H9 (cell line): ENCODE results near the gene GRID1. TPM values are rescaled to one million over a fixed set of nuclear protein-coding genes. Genes with fewer than 3 reads are reported as not detected.
A peak's percentile ranks its signal among the peaks of the same experiment; 100 is the strongest.

Experiments
- DNase-seq: peaks from one replicate; pipeline ENCODE4 v3.0.0-alpha.2; 2017
- H2AFZ ChIP-seq: one replicate; pipeline ENCODE4 v1.6.1; 2013; ENCODE audit warnings: mild to moderate bottlenecking, low read length, control low read depth, moderate library complexity
- H2AK5ac ChIP-seq: 2 replicates; pipeline ENCODE4 v1.6.1; 2013; ENCODE audit warnings: low read length, control low read depth, mixed read lengths; ENCODE audit not compliant: insufficient read length
- H2BK120ac ChIP-seq: one replicate; pipeline ENCODE4 v1.6.1; 2013; ENCODE audit warnings: low read depth, mild to moderate bottlenecking, low read length, control low read depth, inconsistent platforms; ENCODE audit not compliant: poor library complexity, severe bottlenecking
- H2BK12ac ChIP-seq: 2 replicates; pipeline ENCODE4 v1.6.1; 2013; ENCODE audit warnings: low read length, control low read depth, mixed read lengths, low read depth; ENCODE audit not compliant: insufficient read length
- H2BK15ac ChIP-seq: 2 replicates; pipeline ENCODE4 v1.6.1; 2013; ENCODE audit warnings: low read depth, low read length, control low read depth
- H2BK20ac ChIP-seq: one replicate; pipeline ENCODE4 v1.6.1; 2013; ENCODE audit warnings: low read depth, mild to moderate bottlenecking, low read length, control low read depth, inconsistent platforms; ENCODE audit not compliant: poor library complexity, severe bottlenecking
- H2BK5ac ChIP-seq: 2 replicates; pipeline ENCODE4 v1.6.1; 2013; ENCODE audit warnings: low read length, control low read depth, mixed read lengths; ENCODE audit not compliant: insufficient read length
- H3K14ac ChIP-seq: 2 replicates; pipeline ENCODE4 v1.6.1; 2013; ENCODE audit warnings: low read length, control low read depth; ENCODE audit not compliant: insufficient read depth
- H3K18ac ChIP-seq: 2 replicates; pipeline ENCODE4 v1.6.1; 2013; ENCODE audit warnings: low read depth, mild to moderate bottlenecking, mixed read lengths, low read length, control low read depth; ENCODE audit not compliant: insufficient read length
- H3K23ac ChIP-seq: 2 replicates; pipeline ENCODE4 v1.6.1; 2013; ENCODE audit warnings: low read length, control low read depth, mixed read lengths, low read depth; ENCODE audit not compliant: insufficient read length
- H3K23me2 ChIP-seq: 2 replicates; pipeline ENCODE4 v1.6.1; 2013; ENCODE audit warnings: low read depth, mild to moderate bottlenecking, mixed read lengths, low read length, control low read depth; ENCODE audit not compliant: insufficient read length, poor library complexity, severe bottlenecking
- H3K27ac ChIP-seq: 2 replicates; pipeline ENCODE4 v1.5.1; 2013; ENCODE audit warnings: low read length, control low read depth, mixed read lengths, low read depth; ENCODE audit not compliant: insufficient read length
- H3K27me3 ChIP-seq: 2 replicates; pipeline ENCODE4 v1.6.1; 2013; ENCODE audit warnings: low read length, control low read depth, inconsistent platforms; ENCODE audit not compliant: insufficient read depth
- H3K4ac ChIP-seq: 2 replicates; pipeline ENCODE4 v1.6.1; 2013; ENCODE audit warnings: low read depth, mild to moderate bottlenecking, control low read depth, inconsistent platforms, low read length, moderate library complexity
- H3K4me1 ChIP-seq: 2 replicates; pipeline ENCODE4 v1.6.1; 2013; ENCODE audit warnings: low read length, control low read depth, inconsistent platforms; ENCODE audit not compliant: insufficient read depth
- H3K4me2 ChIP-seq: 2 replicates; pipeline ENCODE4 v1.6.1; 2013; ENCODE audit warnings: low read length, control low read depth, mixed read lengths; ENCODE audit not compliant: insufficient read length, insufficient read depth
- H3K56ac ChIP-seq: 2 replicates; pipeline ENCODE4 v1.6.1; 2013; ENCODE audit warnings: low read depth, mild to moderate bottlenecking, mixed read lengths, low read length, control low read depth; ENCODE audit not compliant: insufficient read length
- H3K79me1 ChIP-seq: 2 replicates; pipeline ENCODE4 v1.6.1; 2013; ENCODE audit warnings: low read depth, mild to moderate bottlenecking, moderate library complexity, low read length, control low read depth, inconsistent platforms; ENCODE audit not compliant: insufficient read depth, poor library complexity, severe bottlenecking
- H3K79me2 ChIP-seq: 2 replicates; pipeline ENCODE4 v1.6.1; 2013; ENCODE audit warnings: low read length, control low read depth, inconsistent platforms; ENCODE audit not compliant: insufficient read depth
- H3K9ac ChIP-seq: 2 replicates; pipeline ENCODE4 v1.6.1; 2013; ENCODE audit warnings: low read length, control low read depth, mixed read lengths; ENCODE audit not compliant: insufficient read length; ENCODE audit errors: extremely low read depth
- H3K9me3 ChIP-seq: one replicate; pipeline ENCODE4 v1.6.1; 2013; ENCODE audit warnings: low read depth, low read length, inconsistent platforms; ENCODE audit not compliant: control insufficient read depth
- H3T11ph ChIP-seq: one replicate; pipeline ENCODE4 v1.6.1; 2013; ENCODE audit warnings: mild to moderate bottlenecking, low read length, control low read depth, inconsistent platforms
- H4K20me1 ChIP-seq: one replicate; pipeline ENCODE4 v1.6.1; 2013; ENCODE audit not compliant: control insufficient read depth, insufficient read length, insufficient read depth
- H4K5ac ChIP-seq: 2 replicates; pipeline ENCODE4 v1.6.1; 2013; ENCODE audit warnings: low read depth, mild to moderate bottlenecking, mixed read lengths, low read length, control low read depth; ENCODE audit not compliant: insufficient read length
- H4K8ac ChIP-seq: replicated peaks from 2 replicates; pipeline ENCODE4 v1.6.1; 2013; ENCODE audit warnings: low read length, control low read depth, mixed read lengths, low read depth; ENCODE audit not compliant: insufficient read length
- H4K91ac ChIP-seq: 2 replicates; pipeline ENCODE4 v1.6.1; 2013; ENCODE audit warnings: low read depth, mild to moderate bottlenecking, moderate library complexity, mixed read lengths, low read length, control low read depth; ENCODE audit not compliant: insufficient read length
- H3K27ac Mint-ChIP-seq, 3 experiments: 2 replicates in 2 of 3; 3 replicates in 1 of 3; pipeline ENCODE4 v1.8.0; 2020 to 2021; ENCODE audit warnings: mixed read lengths in 3 of 3, mild to moderate bottlenecking in 1 of 3, moderate library complexity in 1 of 3
- H3K27me3 Mint-ChIP-seq: 2 replicates; pipeline ENCODE4 v1.8.0; 2021; ENCODE audit warnings: low read depth, mild to moderate bottlenecking, moderate library complexity, mixed read lengths
- H3K36me3 Mint-ChIP-seq, 3 experiments: 2 replicates in 2 of 3; 3 replicates in 1 of 3; pipeline ENCODE4 v1.8.0; 2020 to 2021; ENCODE audit warnings: low read depth in 3 of 3, mixed read lengths in 3 of 3; ENCODE audit not compliant: insufficient read depth in 1 of 3
- H3K4me1 Mint-ChIP-seq, 2 experiments: 2 replicates each; pipeline ENCODE4 v1.8.0; 2020; ENCODE audit warnings: mixed read lengths in 2 of 2
- H3K4me3 Mint-ChIP-seq, 2 experiments: 2 replicates in 1 of 2; 3 replicates in 1 of 2; pipeline ENCODE4 v1.8.0; 2020 to 2021; ENCODE audit warnings: mild to moderate bottlenecking in 2 of 2, mixed read lengths in 2 of 2, moderate library complexity in 1 of 2
- H3K9me3 Mint-ChIP-seq, 2 experiments: 2 replicates in 1 of 2; 3 replicates in 1 of 2; pipeline ENCODE4 v1.8.0; 2020; ENCODE audit warnings: mild to moderate bottlenecking in 2 of 2, mixed read lengths in 2 of 2, moderate library complexity in 1 of 2
- WGBS: extraction: QIAGEN DNeasy Blood & Tissue Kit; methylation state at CpG from one replicate; pipeline ENCODE4 v1.1.7; 2013; ENCODE audit warnings: missing lambda C conversion rate, low lambda C conversion rate, mixed read lengths; ENCODE audit not compliant: insufficient read length; ENCODE audit errors: extremely low coverage; 5-methylcytosine and 5-hydroxymethylcytosine counted together
- total RNA-seq: library from RNA; stranded (reverse); gene quantifications from 2 replicates; pipeline ENCODE4 v1.2.1, GENCODE V29; 2021
- TF ChIP-seq, protein P1 (sequence below): fragments of 200-600 bp; sonication (generic); conservative IDR thresholded peaks from 3 replicates; pipeline ENCODE4 v1.8.0; 2021; ENCODE audit warnings: antibody characterized with exemption, mild to moderate bottlenecking

The GRID1 gene
- total RNA-seq, 1 experiment from 2014 or later, result 0.35 TPM

DNA sequence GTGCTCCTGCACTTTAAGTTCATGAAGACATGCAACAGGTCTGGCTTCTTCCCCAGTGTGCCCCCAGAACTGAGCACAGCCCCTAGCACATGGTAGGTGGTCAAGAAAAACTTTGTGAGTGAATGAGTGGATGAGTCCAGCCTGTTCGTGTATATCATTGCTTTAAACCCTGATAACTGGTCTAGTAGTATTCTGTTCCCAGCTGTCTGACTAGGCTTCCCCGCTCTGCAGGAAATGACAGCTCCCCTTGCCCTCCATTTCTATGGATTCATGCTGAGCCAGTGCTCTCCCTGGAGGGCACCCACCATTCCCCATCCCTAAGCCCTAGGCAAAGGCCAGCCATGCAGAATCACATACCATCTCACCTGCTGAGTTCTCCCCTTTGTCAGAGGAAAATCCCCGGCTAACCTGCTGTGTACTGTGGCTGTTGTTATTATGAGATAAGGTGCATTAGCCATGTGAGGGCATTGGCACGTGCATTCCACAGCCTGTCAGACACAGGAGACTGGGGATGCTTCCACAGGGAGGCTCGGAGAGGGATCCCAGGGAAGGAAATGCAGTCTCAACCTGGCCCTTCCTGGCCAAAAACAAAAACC is 698.9 kb downstream of the GRID1 start:
- Mint-ChIP-seq H3K9me3 (peaks cover 7 to 8% of the 10 kb centered on the region in 2 experiments; a peak in 4 of 5 replicates), H3K27me3 (peaks cover 25% of the 10 kb centered on the region), H3K4me1 (peaks cover 24 to 27% of the 10 kb centered on the region in 2 experiments), H3K4me3 (peak overlapping the region in 1 of 2 experiments; percentile 7; a peak in 1 of 5 replicates), H3K27ac (peak overlapping the region in 2 of 3 experiments; percentile 13 to 34; a peak in 3 of 7 replicates), H3K36me3 (peaks cover 1 to 17% (median 7%) of the 10 kb centered on the region in 3 experiments; a peak in 5 of 7 replicates)
- no peak overlapping the region for H4K91ac ChIP-seq
- H3K4me2 ChIP-seq, result no peak overlapping the region
- no peaks in the 10 kb centered on the region for H3K27me3 ChIP-seq
- no peak overlapping the region for H3K56ac ChIP-seq
- H2AK5ac ChIP-seq, result no peak overlapping the region
- no peak overlapping the region for H2BK12ac ChIP-seq
- H3K23me2 ChIP-seq, result no peaks in the 10 kb centered on the region
- H4K20me1 ChIP-seq, result no peaks in the 10 kb centered on the region
- no peak overlapping the region for H3K27ac ChIP-seq
- no peak overlapping the region for H3K14ac ChIP-seq
- DNase-seq, result peak; percentile 47
- no peak overlapping the region for H2BK20ac ChIP-seq
- no peak overlapping the region for H3K4ac ChIP-seq
- H4K5ac ChIP-seq, result no peak overlapping the region
- no CpG with 5 or more reads among the region's 5 CpGs for WGBS
- TF ChIP-seq, protein P1, sequence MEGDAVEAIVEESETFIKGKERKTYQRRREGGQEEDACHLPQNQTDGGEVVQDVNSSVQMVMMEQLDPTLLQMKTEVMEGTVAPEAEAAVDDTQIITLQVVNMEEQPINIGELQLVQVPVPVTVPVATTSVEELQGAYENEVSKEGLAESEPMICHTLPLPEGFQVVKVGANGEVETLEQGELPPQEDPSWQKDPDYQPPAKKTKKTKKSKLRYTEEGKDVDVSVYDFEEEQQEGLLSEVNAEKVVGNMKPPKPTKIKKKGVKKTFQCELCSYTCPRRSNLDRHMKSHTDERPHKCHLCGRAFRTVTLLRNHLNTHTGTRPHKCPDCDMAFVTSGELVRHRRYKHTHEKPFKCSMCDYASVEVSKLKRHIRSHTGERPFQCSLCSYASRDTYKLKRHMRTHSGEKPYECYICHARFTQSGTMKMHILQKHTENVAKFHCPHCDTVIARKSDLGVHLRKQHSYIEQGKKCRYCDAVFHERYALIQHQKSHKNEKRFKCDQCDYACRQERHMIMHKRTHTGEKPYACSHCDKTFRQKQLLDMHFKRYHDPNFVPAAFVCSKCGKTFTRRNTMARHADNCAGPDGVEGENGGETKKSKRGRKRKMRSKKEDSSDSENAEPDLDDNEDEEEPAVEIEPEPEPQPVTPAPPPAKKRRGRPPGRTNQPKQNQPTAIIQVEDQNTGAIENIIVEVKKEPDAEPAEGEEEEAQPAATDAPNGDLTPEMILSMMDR, result no peak
- no peak overlapping the region for H4K8ac ChIP-seq
- no peak overlapping the region for H3K18ac ChIP-seq
- no peak overlapping the region for H3K23ac ChIP-seq
- H3K4me1 ChIP-seq, result peaks cover 6% of the 10 kb centered on the region; the same call in 1 of the 2 replicates
- no peak overlapping the region for H2BK5ac ChIP-seq
- no peaks in the 10 kb centered on the region for H3K9me3 ChIP-seq
- H2BK120ac ChIP-seq, result no peak overlapping the region
- no peaks in the 10 kb centered on the region for H3K79me2 ChIP-seq
- H2BK15ac ChIP-seq, result no peak overlapping the region
- no peaks in the 10 kb centered on the region for H3K79me1 ChIP-seq
- H2AFZ ChIP-seq, result no peak overlapping the region
- no peak overlapping the region for H3T11ph ChIP-seq
- no peak overlapping the region for H3K9ac ChIP-seq
